ENCODE data around the gene SIRPA.

SIRPA gene

GRCh38 chr20:1983301-1983700 is 88.1 kb downstream of the SIRPA start:
- TF ChIP-seq CTCF (IDR thresholded peaks at IDR 0.05; ENCODE audit: low read depth, low read length): no peak
- H3K4me3 ChIP-seq (ENCODE audit: low read depth, low read length): no peak overlapping the region

- TF ChIP-seq CTCF (IDR thresholded peaks at IDR 0.05; ENCODE audit: low read depth, low read length): no peak
- no peak overlapping the region for H3K4me3 ChIP-seq (ENCODE audit: low read depth, low read length)
Measured at GRCh38 chr20:1987826-1988225, 92.6 kb downstream of the SIRPA start.
